Left lobe of liver (tissue), 2 donors: Measurements from ENCODE around the gene HLF. TPM values are rescaled to one million over a fixed set of nuclear protein-coding genes. Genes with fewer than 3 reads are reported as not detected.
A peak's percentile ranks its signal among the peaks of the same experiment; 100 is the strongest.

ENCODE experiments used
- ATAC-seq: fragments of 200-7000 bp; cut with Tn5 transposase; one replicate; pipeline ENCODE4 v1.9.1; 2020; ENCODE audit warnings: mild to moderate bottlenecking, moderate library complexity
- DNase-seq: peaks from one replicate; pipeline ENCODE4 v3.0.0-alpha.2; 2020; ENCODE audit warnings: low spot score
- total RNA-seq: library from RNA; stranded (reverse); gene quantifications from one replicate; pipeline ENCODE4 v1.2.1, GENCODE V29; 2021
- donor health status: DM: no; HTN: no; CAD: no; lungs with moderate emphysema.
- donor health status: DM: no; HTN: yes; CAD: no.

HLF gene
- total RNA-seq, 1 donor from 2014 or later = 65.8 TPM

GRCh38 chr17:55304171-55304859 lies 39.6 kb downstream of the HLF start:
- DNase-seq (no peak), ATAC-seq (no peak)

DNA sequence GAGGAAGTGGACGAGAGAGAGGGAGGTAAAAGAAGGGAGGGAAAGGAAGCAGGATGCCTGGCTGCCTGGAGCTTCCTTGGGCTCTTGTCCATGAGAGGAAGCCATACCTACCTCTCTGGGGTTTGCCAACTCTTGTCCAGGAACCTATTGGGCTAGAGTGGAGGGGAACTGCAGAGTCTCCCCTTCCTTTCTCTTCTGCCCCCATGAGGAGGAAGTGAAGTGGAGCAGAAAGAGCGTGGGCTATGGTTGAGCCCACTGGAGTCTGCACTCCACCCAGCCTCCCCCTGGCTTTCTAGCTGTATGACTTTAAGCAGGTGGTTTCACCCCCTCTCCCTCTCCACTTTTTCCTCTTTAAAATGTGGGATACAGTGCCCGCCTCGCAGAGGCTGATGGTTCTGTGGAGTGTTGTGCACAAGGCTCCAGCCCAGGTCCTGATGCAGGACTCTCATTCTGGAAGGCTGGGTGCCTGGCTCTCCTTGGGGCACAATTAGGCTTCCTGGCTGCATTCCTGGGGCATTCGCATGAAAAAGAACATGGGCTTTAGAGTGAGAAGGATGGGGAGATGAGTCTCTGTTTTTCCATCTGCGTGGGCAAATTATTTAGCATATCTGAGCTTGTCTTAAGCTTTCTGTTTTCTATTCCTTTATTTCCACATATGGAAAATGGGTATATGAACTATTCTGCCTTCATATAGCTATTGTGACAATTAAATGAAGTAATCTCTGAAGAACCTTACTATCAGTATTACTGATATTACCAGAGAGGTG lies 40.7 kb downstream of the HLF start:
- ATAC-seq = no peak
- DNase-seq = no peak

- DNase-seq = no peak
- ATAC-seq = no peak
These were observed 43.1 kb downstream of the HLF start for GRCh38 chr17:55307879-55308278.

DNA sequence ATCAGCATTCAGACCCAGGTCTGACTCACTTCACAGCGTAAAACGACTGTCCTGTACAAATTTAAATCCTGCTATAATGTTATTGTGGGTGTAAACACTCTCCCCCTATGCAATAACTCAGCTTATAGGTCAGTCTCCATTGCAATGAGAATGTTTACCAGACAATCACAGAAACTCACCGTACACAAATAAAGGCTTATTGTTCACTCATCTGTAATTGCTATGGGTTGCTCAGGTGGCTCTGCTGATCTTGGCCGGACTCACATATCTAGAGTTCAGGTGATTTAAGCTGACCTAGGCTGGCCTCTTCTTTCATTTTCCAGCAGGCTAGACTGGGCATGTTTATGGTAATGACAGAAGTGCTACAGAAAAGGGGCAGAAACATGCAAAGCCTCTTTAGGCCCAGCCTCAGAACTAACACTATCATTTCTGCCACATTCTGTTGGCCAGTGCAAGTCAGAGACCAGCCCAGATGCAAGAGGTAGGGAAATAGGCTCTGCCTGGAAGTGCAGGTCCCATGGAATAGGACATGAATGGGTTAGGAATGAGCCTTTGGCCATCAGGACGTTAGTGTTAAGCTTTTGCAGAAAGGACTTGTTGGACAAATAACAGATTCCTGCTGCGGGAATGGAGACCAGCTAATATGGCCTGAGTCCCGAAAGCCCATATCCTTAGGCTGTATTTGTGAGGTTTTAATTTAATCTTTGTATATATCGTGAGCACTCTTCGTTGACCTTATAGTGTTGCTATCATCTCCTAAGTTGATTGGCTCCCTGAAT lies 44.0 kb downstream of the HLF start:
- ATAC-seq = peak; percentile 44
- no peak for DNase-seq

DNA sequence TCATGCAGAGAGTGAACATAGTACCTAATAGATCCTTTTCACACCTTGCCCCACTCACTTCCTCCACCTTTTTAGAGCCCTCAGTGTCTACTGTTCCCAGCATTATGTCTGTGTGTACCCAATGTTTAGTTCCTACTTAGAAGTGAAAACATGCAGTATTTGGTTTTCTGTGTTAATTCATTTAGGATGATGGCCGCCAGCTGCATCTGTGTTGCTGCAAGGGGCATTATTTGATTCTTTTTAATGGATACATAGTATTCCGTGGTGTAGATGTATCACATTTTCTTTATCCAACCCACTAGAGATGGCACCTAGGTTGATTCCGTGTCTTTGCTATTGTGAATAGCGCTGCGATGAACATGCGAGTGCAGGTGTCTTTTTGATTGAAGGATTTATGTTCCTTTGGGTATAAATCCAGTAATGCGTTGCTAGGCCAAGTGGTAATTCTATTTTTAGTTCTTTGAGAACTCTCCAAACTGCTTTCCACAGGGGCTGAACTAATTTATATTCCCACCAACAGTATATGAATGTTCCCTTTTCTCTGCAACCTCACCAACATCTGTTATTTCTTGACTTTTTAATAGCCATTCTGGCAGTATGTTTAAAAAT lies 47.1 kb downstream of the HLF start:
- no peak for DNase-seq
- no peak for ATAC-seq

DNA sequence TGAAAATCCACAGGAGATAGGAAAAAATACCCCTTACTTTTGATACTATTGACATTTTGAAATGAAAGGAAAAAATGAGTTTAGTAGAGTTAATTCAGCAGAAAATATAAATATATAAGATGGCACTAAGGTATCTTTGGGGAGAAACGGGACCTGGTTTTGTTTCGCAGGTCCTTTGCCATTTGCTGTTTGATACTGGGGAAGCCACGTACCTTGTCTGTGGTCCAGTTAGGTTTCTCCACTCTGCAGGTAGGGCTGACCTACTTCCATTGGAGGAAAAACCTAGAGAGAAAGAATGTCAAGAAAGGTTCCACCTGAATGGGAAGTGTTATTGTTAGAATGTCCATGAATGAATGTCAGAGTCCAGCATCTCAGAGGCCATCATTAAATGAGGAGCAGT lies 48.1 kb downstream of the HLF start:
- DNase-seq (no peak), ATAC-seq (no peak)

GRCh38 chr17:55314061-55314783 lies 49.5 kb downstream of the HLF start:
- no peak for ATAC-seq
- DNase-seq = no peak

DNA sequence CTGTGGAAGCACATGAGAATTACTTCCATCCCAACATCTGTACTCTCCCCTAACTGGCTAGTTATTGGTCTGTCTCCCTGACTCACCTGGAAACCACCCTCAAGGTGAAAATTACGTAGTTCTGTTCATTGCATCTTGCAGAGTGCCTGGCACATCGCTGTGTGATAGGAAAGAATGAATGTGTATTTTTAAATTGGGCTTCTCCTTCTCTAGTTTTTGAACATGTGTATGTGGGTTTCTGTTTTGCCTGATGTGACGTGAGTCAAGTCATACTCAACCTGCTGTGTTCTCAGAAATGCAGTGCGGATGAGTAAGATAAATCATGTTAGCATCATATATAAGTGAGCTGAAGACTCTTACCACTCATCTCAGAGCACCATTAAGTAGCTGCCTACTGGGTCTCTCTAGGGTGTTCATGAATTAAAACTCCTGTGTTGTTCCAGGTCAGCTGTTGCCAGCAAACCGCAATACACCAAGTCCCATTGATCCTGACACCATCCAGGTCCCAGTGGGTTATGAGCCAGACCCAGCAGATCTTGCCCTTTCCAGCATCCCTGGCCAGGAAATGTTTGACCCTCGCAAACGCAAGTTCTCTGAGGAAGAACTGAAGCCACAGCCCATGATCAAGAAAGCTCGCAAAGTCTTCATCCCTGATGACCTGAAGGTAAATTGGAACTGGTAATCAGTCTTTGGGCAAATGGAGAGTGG lies 50.2 kb downstream of the HLF start:
- no peak for DNase-seq
- ATAC-seq = no peak

DNA sequence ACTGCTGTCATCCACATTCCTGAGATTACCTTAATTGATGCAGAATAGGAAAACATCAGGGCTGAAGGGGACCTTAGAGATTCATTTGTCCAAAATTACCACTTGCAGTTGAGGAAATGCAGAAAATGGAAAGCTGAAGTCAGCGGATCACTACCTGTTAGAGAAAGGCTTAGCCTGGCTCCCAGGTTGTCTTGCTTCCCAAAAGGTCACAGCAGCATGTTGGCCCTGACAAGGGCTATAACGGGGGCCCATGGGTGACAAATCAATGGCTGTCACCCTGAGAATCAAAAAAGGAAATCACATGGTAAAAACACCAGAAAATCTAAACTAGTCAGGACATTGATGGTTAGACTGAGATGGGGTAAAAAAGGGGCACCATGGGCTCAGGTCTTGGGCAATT lies 51.7 kb downstream of the HLF start:
- ATAC-seq = no peak

GRCh38 chr17:55317284-55317683 lies 52.5 kb downstream of the HLF start:
- DNase-seq (no peak), ATAC-seq (no peak)

More for the DNA sequence above, 51.7 kb downstream of the HLF start:
- DNase-seq = no peak

- ATAC-seq (no peak), DNase-seq (peak; percentile 35)
These were observed 53.3 kb downstream of the HLF start for GRCh38 chr17:55318081-55318480.

DNA sequence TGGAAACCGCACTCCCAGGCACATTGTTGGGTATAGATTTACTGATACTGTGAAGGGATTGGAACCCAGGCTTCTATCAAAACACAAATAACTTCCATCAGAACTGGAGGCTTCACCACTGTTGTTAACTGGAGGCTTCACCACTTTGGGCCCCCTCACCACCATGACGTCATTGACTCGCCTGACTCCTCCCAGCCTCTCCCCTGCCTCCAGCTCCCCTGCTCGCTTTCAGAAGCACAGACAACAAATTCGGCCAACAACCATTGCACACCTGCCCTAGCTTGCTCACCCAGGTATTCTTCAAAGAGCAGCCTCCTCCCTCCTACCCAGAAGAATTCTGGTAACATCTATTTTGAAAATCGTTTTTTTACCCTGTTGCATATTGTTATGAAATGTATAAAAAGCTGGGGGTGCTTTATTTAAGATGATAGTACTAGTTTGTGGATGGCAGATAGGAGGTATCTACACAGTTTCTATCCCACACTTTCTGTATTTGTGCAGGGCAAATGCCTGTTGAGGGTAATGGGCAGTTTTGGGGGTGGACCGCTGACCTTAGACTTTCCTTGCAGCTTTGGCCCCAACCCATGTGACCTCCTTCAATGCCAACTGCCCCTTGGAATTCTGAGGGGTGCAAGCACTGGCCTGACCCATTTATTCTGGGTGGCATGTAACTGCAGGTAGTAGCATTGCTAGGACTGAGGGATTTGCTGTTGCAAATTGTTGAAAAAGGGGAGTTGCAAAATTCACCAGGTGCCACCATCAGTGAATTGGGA lies 54.1 kb downstream of the HLF start:
- ATAC-seq (no peak), DNase-seq (peak; percentile 43)

- ATAC-seq = no peak
- DNase-seq = no peak
These were observed 55.3 kb downstream of the HLF start for GRCh38 chr17:55319933-55320593.

DNA sequence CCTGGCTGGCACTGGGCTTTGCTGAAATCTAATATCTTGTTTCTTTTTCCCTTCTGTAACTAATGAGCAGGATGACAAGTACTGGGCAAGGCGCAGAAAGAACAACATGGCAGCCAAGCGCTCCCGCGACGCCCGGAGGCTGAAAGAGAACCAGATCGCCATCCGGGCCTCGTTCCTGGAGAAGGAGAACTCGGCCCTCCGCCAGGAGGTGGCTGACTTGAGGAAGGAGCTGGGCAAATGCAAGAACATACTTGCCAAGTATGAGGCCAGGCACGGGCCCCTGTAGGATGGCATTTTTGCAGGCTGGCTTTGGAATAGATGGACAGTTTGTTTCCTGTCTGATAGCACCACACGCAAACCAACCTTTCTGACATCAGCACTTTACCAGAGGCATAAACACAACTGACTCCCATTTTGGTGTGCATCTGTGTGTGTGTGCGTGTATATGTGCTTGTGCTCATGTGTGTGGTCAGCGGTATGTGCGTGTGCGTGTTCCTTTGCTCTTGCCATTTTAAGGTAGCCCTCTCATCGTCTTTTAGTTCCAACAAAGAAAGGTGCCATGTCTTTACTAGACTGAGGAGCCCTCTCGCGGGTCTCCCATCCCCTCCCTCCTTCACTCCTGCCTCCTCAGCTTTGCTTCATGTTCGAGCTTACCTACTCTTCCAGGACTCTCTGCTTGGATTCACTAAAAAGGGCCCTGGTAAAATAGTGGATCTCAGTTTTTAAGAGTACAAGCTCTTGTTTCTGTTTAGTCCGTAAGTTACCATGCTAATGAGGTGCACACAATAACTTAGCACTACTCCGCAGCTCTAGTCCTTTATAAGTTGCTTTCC lies 56.0 kb downstream of the HLF start:
- no peak for ATAC-seq
- DNase-seq = peak; percentile 42

DNA sequence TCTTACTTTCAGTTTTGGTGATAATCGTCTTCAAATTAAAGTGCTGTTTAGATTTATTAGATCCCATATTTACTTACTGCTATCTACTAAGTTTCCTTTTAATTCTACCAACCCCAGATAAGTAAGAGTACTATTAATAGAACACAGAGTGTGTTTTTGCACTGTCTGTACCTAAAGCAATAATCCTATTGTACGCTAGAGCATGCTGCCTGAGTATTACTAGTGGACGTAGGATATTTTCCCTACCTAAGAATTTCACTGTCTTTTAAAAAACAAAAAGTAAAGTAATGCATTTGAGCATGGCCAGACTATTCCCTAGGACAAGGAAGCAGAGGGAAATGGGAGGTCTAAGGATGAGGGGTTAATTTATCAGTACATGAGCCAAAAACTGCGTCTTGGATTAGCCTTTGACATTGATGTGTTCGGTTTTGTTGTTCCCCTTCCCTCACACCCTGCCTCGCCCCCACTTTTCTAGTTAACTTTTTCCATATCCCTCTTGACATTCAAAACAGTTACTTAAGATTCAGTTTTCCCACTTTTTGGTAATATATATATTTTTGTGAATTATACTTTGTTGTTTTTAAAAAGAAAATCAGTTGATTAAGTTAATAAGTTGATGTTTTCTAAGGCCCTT lies 56.8 kb downstream of the HLF start:
- ATAC-seq = no peak
- DNase-seq = no peak

DNA sequence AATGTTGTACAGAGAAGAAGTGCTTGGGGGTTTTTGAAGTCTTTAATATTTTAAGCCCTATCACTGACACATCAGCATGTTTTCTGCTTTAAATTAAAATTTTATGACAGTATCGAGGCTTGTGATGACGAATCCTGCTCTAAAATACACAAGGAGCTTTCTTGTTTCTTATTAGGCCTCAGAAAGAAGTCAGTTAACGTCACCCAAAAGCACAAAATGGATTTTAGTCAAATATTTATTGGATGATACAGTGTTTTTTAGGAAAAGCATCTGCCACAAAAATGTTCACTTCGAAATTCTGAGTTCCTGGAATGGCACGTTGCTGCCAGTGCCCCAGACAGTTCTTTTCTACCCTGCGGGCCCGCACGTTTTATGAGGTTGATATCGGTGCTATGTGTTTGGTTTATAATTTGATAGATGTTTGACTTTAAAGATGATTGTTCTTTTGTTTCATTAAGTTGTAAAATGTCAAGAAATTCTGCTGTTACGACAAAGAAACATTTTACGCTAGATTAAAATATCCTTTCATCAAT lies 57.8 kb downstream of the HLF start:
- DNase-seq (no peak), ATAC-seq (no peak)
